H1 (cell line): ENCODE data around the gene ENDOV. TPM values are rescaled to one million over a fixed set of nuclear protein-coding genes. Genes with fewer than 3 reads are reported as not detected.

Source experiments
- SRF ChIP-seq: IDR thresholded peaks from 2 replicates; pipeline ENCODE4 v1.6.1; 2011; ENCODE audit warnings: mild to moderate bottlenecking, low read depth, low read length, moderate library complexity
- SUZ12 ChIP-seq: fragments of 200-600 bp; sonication (generic); IDR thresholded peaks from 2 replicates; pipeline ENCODE4 v1.6.1; 2012; ENCODE audit warnings: mild to moderate bottlenecking, inconsistent platforms, low read length, moderate library complexity, mixed read lengths
- TAF1 ChIP-seq: IDR thresholded peaks from 2 replicates; pipeline ENCODE4 v1.6.1; 2011; ENCODE audit warnings: mild to moderate bottlenecking, low read depth, low read length
- polyA plus RNA-seq, 7 experiments: library from polyadenylated mRNA; depleted of rRNA in 3 of 7; stranded (reverse) in 5 of 7; unstranded in 2 of 7; fragments of >200 nt in 5 of 7; fragments of 200-250 nt in 2 of 7; gene quantifications; 1 replicate in 5 of 7; 2 replicates in 1 of 7; 4 replicates in 1 of 7; pipeline versions ENCODE4 v1.2.1 to v1.2.3, GENCODE V29; 2011 to 2013; ENCODE audit warnings: missing spikeins in 2 of 7, mixed read lengths in 2 of 7
- total RNA-seq: library from RNA; stranded (reverse); fragmentation: NEBNext Ultra II Directional; extraction: Animal tissue kit (Norgen Biotek cat#: 25700); gene quantifications from 2 replicates; pipeline ENCODE4 v1.2.1, GENCODE V29; 2021

ENDOV gene
- total and polyA plus RNA-seq, 2 of the 8 experiments (the other 6 are each of a cell fraction or from before 2014, with no cell fraction given) = 10.6 to 13.3 TPM

DNA sequence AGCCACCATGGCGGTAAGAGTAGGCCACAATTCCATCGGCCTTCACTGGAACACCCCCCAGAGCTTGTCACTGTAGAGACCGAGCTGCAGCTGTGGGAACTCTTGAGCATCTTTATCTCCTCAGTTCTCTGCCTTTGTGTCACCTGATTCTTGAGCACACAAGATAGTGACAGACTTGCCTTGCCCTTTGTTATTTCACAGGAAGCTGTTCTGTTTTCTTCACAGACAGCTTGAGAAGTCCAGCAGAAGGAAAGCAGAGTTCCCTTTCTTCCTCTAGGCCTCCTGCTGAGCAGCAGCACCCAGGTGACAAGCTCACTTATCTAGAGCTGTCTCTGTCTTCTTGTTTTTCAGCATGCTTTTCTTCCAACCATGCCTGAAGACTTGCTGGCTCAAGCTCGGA lies 38.4 kb upstream of the ENDOV start (continued):
- TF ChIP-seq SRF (no peak), SUZ12 (no peak), TAF1 (no peak)
